ENCODE results near the gene CDK13.
"Not testable (repeated sequence)": the region's sequence is repeated elsewhere in the genome, so short reads cannot be mapped to it uniquely, and the experiment has no call there.

The CDK13 gene

GRCh38 chr7:39949971-39950472, at the start of gene CDK13:
Gene CDK13 (plus strand): TSS chr7:39950256. CDS start chr7:39950642, 386 bp downstream.
- TF ChIP-seq POLR2A (IDR thresholded peaks at IDR 0.05; ENCODE audit: low read length) (no peak), GATA1 (IDR thresholded peaks at IDR 0.05; ENCODE audit: low read depth, low read length) (no peak)
- peak; percentile 89 to 92 for DNase-seq

DNA sequence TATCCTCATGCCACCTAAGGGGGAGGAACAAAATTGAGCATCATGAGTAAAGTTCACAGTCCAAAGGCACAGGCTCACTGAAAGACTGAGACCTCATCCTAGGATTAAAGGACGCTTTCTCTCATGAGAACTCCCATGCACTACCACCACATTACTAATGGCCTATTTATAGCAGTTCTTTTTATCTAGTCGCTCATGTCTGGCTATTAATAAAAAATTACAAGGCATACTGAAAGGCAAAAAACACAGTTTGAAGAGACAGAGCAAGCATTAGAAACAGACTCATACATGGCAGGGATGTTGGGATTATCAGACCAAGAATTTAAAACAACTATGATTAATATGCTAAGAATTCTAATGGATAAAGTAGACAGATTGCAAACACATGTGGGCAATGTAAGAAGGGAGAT, 46.0 kb upstream of the CDK13 start:
- TF ChIP-seq GATA1 (IDR thresholded peaks at IDR 0.05; ENCODE audit: low read depth, low read length) (no peak), POLR2A (IDR thresholded peaks at IDR 0.05; ENCODE audit: low read length) (no peak)
- no peak for DNase-seq

DNA sequence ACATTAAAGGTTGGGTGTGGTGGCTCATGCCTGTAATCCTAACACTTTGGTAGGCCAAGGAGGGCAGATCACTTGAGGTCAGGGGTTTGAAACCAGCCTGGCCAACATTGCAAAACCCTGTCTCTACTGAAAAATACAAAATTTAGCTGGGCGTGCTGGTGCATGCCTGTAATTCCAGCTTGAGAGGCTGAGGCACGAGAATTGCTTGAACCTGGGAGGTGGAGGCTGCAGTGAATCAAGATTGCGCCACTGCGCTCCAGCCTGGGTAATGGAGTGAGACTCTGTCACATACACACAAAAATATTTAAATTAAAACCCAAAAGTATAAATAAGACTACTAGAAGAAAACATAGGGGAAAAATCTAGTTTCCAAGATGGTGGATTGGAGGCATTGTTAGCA, 41.9 kb upstream of the CDK13 start:
- TF ChIP-seq POLR2A (IDR thresholded peaks at IDR 0.05; ENCODE audit: low read length), result no peak
- TF ChIP-seq GATA1 (IDR thresholded peaks at IDR 0.05; ENCODE audit: low read depth, low read length), result no peak
- no peak for DNase-seq

DNA sequence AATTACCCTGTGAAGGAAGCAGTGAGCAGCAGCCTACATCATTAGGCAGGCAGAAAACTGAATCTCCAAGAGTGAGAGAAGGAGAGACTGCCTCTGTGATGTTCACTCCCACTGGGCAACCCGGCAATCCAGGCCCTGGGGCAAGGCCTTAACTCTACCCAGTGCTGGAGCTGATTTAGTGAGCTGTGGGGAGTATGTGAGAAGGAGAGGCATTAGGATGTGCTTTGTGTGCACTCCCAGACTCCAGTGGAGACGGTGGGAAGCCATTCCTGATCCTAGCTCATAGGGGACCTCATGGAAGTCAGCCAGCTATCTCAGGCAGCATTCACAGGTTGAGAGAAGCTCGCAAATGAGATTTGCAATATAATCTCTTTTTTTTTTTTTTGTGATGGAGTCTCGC, 41.1 kb upstream of the CDK13 start:
- DNase-seq, result no peak
- TF ChIP-seq GATA1 (IDR thresholded peaks at IDR 0.05; ENCODE audit: low read depth, low read length), result no peak
- no peak for TF ChIP-seq POLR2A (IDR thresholded peaks at IDR 0.05; ENCODE audit: low read length)

DNA sequence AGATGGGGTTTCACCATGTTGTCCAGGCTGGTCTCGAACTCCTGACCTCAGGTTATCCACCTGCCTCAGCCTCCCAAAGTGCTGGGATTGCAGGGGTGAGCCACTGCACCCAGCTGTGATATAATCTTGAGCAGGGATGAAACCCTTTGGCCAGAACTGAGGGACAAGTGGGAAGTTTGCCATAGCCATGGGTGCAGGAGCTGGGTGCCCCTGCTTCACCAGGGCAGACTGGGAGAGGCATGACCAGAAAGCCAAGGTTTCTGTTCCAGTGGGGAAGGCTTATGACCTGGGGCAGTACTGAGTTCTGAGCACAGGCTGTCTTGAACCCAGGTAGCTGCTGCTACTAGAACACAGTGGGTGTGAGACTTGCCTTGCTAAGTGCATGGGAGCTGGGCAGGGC, 40.5 kb upstream of the CDK13 start:
- TF ChIP-seq GATA1 (IDR thresholded peaks at IDR 0.05; ENCODE audit: low read depth, low read length) (no peak), POLR2A (IDR thresholded peaks at IDR 0.05; ENCODE audit: low read length) (no peak)
- DNase-seq, result no peak

DNA sequence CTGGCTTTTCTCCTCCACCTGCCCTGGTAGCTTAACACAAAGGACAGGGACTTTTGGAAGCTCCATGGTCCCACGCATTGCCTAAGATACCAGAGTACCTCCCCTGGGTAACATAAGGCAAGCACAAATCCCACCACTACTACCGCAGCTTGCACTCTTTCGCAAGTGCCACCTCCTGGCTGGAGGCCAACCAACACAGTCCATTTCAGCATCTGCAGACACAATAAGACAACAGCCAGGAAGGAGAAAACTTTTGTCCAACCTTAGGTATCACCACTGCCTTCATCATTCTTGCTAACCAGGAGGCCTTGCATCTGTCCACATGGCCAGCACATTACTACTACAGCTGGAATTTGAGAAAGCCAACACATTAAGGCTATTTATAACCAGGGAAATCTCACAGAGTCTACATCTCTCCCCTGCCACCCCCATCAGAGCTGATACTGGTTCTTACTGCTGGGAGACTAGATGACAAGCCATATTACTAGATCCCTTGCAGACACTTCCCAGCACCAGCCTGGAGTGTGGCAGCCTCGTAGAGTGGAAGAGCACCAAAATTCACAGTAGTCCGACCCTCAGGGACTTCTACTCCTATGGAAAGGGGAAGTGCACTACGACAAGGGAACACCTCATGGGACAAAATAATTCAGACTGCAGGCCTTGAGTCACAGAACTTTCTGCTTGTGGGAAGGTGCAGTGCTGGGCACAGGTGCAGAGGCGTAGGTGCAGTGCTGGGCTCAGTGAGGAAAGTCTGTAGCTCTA, 39.8 kb upstream of the CDK13 start:
- no peak for DNase-seq
- TF ChIP-seq POLR2A (IDR thresholded peaks at IDR 0.05; ENCODE audit: low read length) (no peak), GATA1 (IDR thresholded peaks at IDR 0.05; ENCODE audit: low read depth, low read length) (no peak)

DNA sequence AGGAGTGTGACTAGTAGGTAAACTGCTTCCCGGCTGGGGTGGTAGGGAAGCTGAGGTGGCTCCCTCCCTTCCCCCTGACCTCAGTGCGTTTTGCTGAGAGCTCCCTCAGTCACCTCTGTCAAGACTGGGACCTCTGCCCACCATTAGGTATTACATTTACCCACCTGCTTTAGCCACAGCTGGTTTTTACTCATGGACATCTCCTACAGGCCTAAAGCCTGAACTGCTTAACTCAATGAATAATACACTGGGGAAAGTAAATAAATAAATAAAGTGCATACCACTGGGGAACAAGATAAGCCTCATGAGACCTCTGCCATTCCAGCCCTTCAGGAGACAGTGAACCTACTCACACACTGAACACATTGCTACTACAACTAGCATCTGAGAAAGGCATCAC, 38.9 kb upstream of the CDK13 start:
- no peak for DNase-seq
- TF ChIP-seq GATA1 (IDR thresholded peaks at IDR 0.05; ENCODE audit: low read depth, low read length) (no peak), POLR2A (IDR thresholded peaks at IDR 0.05; ENCODE audit: low read length) (no peak)

DNA sequence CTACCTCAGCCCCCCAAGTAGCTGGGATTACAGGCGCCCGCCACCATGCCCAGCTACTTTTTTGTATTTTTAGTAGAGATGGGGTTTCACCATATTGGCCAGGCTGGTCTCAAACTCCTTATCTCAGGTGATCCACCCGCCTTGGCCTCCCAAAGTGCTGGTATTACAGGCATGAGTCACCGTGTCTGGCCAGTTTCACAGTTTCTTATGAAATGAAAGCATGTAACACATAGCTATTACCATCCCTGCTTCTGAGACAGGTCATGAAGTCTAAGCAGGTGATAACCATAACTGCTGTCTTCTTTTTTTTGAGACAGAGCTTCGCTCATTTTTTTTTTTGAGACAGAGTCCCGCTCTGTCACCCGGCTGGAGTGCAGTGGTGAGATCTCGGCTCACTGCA, 34.2 kb upstream of the CDK13 start:
- not testable (repeated sequence) for DNase-seq

GRCh38 chr7:39919646-39920045, 30.4 kb upstream of the CDK13 start:
- TF ChIP-seq GATA1 (IDR thresholded peaks at IDR 0.05; ENCODE audit: low read depth, low read length) (no peak), POLR2A (IDR thresholded peaks at IDR 0.05; ENCODE audit: low read length) (no peak)
- DNase-seq, result no peak

DNA sequence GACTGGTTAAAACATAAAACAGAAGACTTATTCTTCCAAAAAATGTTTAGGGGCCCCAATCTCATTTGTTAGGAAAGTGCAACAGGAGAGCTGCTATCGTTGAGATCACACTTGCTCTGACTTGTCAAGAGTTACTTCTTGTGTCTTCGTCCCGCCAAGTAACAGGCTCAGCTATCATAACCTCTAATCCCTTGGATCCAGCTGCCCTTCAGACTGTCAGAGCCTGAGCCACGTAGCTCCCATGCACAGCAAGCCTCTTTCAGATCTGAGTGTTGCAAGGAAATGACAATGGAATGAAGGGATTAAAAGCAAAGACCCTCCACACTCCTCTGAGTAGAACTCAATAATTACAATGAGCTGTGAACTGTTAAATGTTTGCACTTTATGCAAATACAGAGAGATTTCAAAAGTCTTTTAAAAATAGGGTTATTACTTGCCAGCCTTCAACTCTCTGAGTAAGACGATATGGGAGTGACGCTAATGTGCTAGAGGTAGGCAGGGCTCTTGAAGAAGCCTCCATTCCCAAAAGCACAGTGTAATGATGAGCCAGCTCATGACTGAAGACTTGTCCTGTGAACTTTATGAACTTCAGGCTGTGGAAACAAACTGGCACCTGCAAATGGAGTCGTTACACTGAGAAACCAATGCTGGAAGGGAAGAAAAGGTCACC, 28.4 kb upstream of the CDK13 start:
- no peak for TF ChIP-seq POLR2A (IDR thresholded peaks at IDR 0.05; ENCODE audit: low read length)
- TF ChIP-seq GATA1 (IDR thresholded peaks at IDR 0.05; ENCODE audit: low read depth, low read length), result no peak
- no peak for DNase-seq

- no peak for DNase-seq
- TF ChIP-seq GATA1 (IDR thresholded peaks at IDR 0.05; ENCODE audit: low read depth, low read length) (no peak), POLR2A (IDR thresholded peaks at IDR 0.05; ENCODE audit: low read length) (no peak)
Observed at GRCh38 chr7:39922580-39922979, 27.5 kb upstream of the CDK13 start.

DNA sequence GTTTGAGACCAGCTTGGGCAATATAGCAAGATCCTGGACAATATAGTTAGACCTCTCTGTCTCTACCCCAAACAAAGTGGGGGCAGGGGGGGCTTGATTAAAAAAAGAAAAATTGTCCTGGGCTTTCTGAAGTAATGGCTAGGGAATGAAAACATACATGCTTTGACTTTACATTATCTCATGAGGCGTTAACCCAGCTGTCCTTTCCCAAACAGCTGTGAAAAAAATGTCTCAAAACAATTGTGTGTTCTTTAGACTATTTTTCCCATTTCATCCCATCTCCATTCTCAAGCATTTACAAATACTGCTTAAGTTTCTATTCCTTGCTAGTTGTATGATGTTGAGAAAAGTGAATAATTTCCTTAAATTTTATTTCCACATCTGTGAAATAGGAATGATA, 27.0 kb upstream of the CDK13 start:
- no peak for DNase-seq
- TF ChIP-seq POLR2A (IDR thresholded peaks at IDR 0.05; ENCODE audit: low read length), result no peak
- TF ChIP-seq GATA1 (IDR thresholded peaks at IDR 0.05; ENCODE audit: low read depth, low read length), result no peak

DNA sequence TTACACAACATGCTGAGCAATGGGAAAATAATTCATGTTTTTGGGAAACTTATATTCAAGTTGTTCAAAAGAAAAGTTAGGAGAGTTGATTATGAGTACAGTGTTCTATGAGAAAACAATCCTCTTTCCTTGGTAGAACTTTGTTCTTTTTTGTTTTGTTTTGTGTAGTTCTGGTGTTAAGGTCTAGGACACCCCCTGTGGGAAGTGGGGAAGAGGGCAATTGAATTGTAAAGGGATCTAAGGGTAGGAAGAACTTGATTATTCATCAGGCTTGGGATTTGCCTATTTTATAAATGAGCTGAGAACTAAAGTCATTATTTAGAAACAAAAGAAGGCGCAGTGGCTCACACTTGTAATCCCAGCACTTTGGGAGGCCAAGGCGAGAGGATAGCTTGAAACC, 25.9 kb upstream of the CDK13 start:
- TF ChIP-seq POLR2A (IDR thresholded peaks at IDR 0.05; ENCODE audit: low read length) (no peak), GATA1 (IDR thresholded peaks at IDR 0.05; ENCODE audit: low read depth, low read length) (no peak)
- no peak for DNase-seq

DNA sequence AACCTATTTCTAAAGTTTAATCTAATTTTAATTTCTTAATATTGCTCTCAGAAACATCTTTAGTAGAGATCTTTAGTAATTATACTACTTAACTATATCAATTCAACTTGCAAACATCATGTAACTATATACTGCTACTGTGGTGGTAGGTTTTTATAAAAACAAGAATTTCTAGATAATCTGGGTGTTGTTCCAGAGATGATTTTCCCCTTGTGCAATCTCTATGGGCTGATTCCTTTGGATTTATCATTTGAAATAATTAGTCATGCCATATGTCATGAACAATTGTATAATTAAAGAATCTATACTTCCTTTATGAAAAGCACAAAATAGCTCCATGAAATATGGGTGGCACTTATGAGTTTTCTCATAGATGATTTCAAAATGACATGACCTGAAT, 23.9 kb upstream of the CDK13 start:
- TF ChIP-seq POLR2A (IDR thresholded peaks at IDR 0.05; ENCODE audit: low read length) (no peak), GATA1 (IDR thresholded peaks at IDR 0.05; ENCODE audit: low read depth, low read length) (no peak)
- DNase-seq, result no peak

GRCh38 chr7:39927018-39927417, 23.0 kb upstream of the CDK13 start:
- TF ChIP-seq GATA1 (IDR thresholded peaks at IDR 0.05; ENCODE audit: low read depth, low read length), result no peak
- TF ChIP-seq POLR2A (IDR thresholded peaks at IDR 0.05; ENCODE audit: low read length), result no peak
- no peak for DNase-seq
